BJ (cell line): ENCODE data around the gene COL6A3. TPM values are rescaled to one million over a fixed set of nuclear protein-coding genes. Genes with fewer than 3 reads are reported as not detected.

Experiments
- CTCF ChIA-PET: fragments of 350-600 bp; formaldehyde crosslinking; extraction: SDS; loops from one replicate; lab custom pipeline; 2021; ENCODE audit warnings: antibody characterized with exemption, inconsistent platforms; lab: Yijun Ruan, JAX
- POLR2A ChIA-PET: fragments of 300-600 bp; sonication (Branson Sonifier 250); formaldehyde crosslinking; extraction: SDS; loops from one replicate; lab custom pipeline; 2021; ENCODE audit warnings: antibody characterized with exemption; lab: Charles Lee
- DNase-seq: peaks from one replicate; pipeline ENCODE4 v3.0.0-alpha.2; 2011; ENCODE audit warnings: low read depth
- H3K27me3 ChIP-seq: 2 replicates; pipeline ENCODE4 v1.6.0; 2011; ENCODE audit warnings: low read length; ENCODE audit not compliant: control insufficient read depth, insufficient read depth
- H3K36me3 ChIP-seq: 2 replicates; pipeline ENCODE4 v1.5.1; 2011; ENCODE audit warnings: low read length; ENCODE audit not compliant: control insufficient read depth, insufficient read depth
- H3K4me3 ChIP-seq: 2 replicates; pipeline ENCODE4 v1.5.1; 2011; ENCODE audit warnings: low read depth, mild to moderate bottlenecking, control low read depth, low read length
- CTCF ChIP-seq: IDR thresholded peaks from 2 replicates; pipeline ENCODE4 v1.5.1; 2011; ENCODE audit warnings: low read depth, mild to moderate bottlenecking, control low read depth, inconsistent platforms, low read length, moderate library complexity; ENCODE audit not compliant: insufficient read depth
- polyA plus RNA-seq: library from polyadenylated mRNA; depleted of rRNA; stranded (reverse); fragments of >200 nt; gene quantifications from 2 replicates; pipeline ENCODE4 v1.2.3, GENCODE V29; 2011

The COL6A3 gene
- polyA plus RNA-seq, 1 experiment: 695 TPM

GRCh38 chr2:237280939-237281338 lies 133.0 kb downstream of the COL6A3 start:
- no peak overlapping the region for H3K4me3 ChIP-seq
- DNase-seq: no peak
- CTCF ChIA-PET: interaction anchor here (0.9 to 1.4 kb wide), 5 partner anchors 9 to 53 kb away, joined by 3 to 6 read pairs (median 3); no protein-coding TSS in a partner anchor
- POLR2A ChIA-PET: interaction anchor here (0.7 to 1.3 kb wide), 3 partner anchors 9 to 27 kb away, joined by 3 to 6 read pairs (median 4); no protein-coding TSS in a partner anchor
- no peak for TF ChIP-seq CTCF
- no peaks in the 10 kb centered on the region for H3K36me3 ChIP-seq
- H3K27me3 ChIP-seq: no peaks in the 10 kb centered on the region

GRCh38 chr2:237280229-237280628 lies 133.7 kb downstream of the COL6A3 start:
- H3K36me3 ChIP-seq: no peaks in the 10 kb centered on the region
- ChIA-PET POLR2A (interaction anchor here (1.2 to 1.5 kb wide), 4 partner anchors 10 to 57 kb away, joined by 3 to 7 read pairs (median 4); no protein-coding TSS in a partner anchor), CTCF (interaction anchor here (0.6 to 1.4 kb wide), 12 partner anchors 16 to 292 kb away, joined by 3 to 4 read pairs (median 3); no protein-coding TSS in a partner anchor)
- peak; percentile 20 for TF ChIP-seq CTCF
- DNase-seq: peak; percentile 97
- H3K27me3 ChIP-seq: no peaks in the 10 kb centered on the region
- no peak overlapping the region for H3K4me3 ChIP-seq

DNA sequence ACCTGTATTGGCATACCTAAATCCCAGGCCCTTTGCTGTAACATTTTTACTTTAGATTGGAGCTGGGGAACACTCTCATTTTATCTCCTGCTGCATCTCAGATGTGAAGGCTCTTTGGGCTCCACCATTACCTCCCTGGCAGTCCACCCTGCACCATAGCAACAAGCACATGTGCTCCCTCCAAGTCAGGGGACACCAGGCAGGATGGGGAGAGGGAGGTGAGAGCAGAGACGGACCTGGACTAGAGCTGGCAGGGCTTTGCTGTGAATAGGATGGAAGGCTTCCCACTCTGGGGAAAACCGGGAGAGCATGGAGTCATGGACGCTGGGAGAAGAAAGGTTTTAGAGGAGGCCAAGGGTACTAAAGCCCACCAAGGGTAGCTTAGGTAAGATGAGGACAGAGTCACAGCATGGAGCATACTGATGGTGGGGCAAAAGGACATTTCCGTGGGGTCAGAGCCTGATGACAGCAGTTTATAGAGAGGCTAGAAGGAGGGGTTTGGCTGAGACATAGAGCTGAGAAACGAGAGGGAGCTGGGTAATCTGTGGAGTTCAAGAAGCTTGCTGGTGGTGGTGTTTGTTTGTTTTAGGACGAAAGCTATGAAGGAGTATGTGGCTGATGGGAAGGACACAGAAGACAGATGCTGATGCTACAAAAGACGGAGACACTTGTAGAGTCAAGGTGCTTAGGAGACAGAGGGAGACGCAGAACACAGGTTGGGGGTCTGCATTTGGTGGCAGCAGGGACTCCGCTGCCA lies 134.8 kb downstream of the COL6A3 start:
- Histone ChIP-seq H3K36me3 (no peaks in the 10 kb centered on the region), H3K27me3 (no peaks in the 10 kb centered on the region), H3K4me3 (no peak overlapping the region)
- ChIA-PET POLR2A (interaction anchor here (0.5 to 1.5 kb wide), 4 partner anchors 22 to 56 kb away, joined by 3 to 7 read pairs (median 3); no protein-coding TSS in a partner anchor), CTCF (interaction anchor here (0.7 to 1.5 kb wide), 10 partner anchors 20 to 293 kb away, joined by 3 to 4 read pairs (median 3); no protein-coding TSS in a partner anchor)
- no peak for TF ChIP-seq CTCF
- no peak for DNase-seq

DNA sequence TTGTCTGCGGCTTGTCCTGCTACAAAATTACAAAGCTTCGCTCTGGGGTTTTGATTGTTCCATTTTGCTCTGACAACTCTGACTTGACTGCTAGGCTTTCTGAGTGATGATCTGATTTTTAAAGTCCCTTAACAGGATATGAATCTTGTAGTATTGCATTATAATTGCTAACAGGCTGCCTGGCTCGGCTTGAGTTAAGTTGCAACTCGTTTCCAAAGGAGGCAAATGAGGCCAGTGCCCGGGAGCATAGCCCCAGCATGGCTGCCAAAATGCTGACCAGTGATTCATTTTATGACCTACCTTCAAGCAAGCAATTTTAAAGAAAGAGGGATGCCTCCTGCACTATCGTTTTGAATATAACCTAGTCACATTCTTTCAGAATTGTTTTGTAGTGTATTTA lies 135.4 kb downstream of the COL6A3 start:
- Histone ChIP-seq H3K36me3 (no peaks in the 10 kb centered on the region), H3K27me3 (no peaks in the 10 kb centered on the region), H3K4me3 (no peak overlapping the region)
- CTCF ChIA-PET: interaction anchor here (0.7 to 1.5 kb wide), 5 partner anchors 21 to 157 kb away, joined by 3 read pairs; no protein-coding TSS in a partner anchor
- TF ChIP-seq CTCF: no peak
- POLR2A ChIA-PET: interaction anchor here (0.5 to 1.2 kb wide), 2 partner anchors 24 to 36 kb away, joined by 3 read pairs; no protein-coding TSS in a partner anchor
- DNase-seq: peak; percentile 94

DNA sequence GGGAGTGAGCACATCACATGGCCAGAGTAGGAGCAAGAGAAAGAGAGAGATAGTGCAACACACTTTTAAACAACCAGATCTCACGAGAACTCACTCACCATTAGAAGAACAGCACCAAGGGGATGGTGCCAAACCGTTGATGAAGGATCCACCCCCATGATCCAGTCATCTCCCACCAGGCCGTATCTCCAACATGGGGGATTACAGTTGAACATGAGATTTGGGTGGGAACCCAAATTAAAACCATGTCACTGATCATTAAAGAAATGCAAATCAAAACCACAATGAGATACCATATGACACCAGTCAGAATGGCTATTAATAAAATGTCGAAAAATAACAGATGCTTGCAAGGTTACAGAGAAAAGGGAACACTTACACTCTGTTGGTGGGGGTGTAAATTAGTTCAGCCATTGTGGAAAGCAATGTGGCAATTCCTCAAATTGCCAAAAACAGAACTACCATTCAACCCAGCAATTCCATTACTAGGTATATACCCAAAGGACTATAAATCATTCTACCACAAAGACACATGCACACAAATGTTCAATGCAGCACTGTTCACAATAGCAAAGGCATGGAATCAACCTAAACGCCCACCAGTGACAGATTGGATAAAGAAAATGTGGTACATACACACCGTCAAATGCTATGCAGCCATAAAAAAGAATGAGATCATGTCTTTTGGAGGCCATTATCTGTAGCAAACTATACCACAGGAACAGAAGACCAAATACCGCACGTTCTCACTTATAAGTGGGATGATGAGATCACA lies 137.1 kb downstream of the COL6A3 start:
- POLR2A ChIA-PET: no interaction called here
- TF ChIP-seq CTCF: no peak
- CTCF ChIA-PET: interaction anchor here (0.7 to 1.5 kb wide), 4 partner anchors 10 to 49 kb away, joined by 3 to 5 read pairs (median 3); no protein-coding TSS in a partner anchor
- DNase-seq: no peak
- no peaks in the 10 kb centered on the region for H3K27me3 ChIP-seq
- no peak overlapping the region for H3K4me3 ChIP-seq
- no peaks in the 10 kb centered on the region for H3K36me3 ChIP-seq
